ENCODE results near the gene OPRM1.
"Not testable (repeated sequence)": the region's sequence is repeated elsewhere in the genome, so short reads cannot be mapped to it uniquely, and the experiment has no call there.

OPRM1 gene

GRCh38 chr6:154156135-154156896 lies 117.3 kb downstream of the OPRM1 start:
- peak; percentile 66 for DNase-seq

DNA sequence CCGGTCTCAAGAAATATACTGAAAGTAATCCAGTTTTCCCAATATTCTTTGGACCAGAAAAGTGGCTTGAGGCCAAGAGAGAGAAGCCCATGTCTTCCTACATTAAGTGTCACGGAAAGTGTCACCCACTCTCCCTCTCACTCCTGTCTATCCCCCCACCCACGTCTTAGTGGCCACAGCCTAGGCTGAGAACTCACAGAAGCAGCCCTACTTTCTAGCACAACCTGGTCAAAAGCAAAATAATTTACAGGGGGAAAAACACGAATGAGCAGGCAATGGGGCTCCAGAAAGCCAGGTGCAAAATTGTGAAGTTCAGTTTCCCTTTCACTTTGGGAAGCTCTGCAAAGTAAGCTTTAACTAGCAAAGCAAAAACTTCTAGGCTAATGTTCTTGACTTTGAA lies 118.0 kb downstream of the OPRM1 start:
- DNase-seq = no peak

DNA sequence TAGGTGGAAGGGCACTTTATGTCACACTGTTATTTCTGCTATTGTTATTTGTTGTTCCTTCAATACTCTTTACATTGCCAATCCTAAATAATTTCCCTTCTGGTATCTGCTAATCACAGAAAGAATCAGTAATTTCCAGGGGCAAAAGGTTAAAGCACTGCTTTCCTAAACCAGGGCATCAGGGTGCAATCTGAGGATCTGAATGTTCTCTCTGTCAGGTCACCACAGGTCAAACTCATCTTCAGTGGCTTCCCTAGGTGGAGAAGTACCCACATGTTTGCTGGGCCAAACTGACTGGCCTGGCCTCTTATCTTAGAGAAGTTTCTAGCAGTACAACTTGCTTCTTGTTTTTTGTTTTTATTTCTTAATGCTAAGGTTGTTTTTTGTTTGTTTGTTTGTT lies 118.7 kb downstream of the OPRM1 start:
- DNase-seq = no peak

- no peak for DNase-seq
Measured at GRCh38 chr6:154159126-154159525, 120.1 kb downstream of the OPRM1 start.

DNA sequence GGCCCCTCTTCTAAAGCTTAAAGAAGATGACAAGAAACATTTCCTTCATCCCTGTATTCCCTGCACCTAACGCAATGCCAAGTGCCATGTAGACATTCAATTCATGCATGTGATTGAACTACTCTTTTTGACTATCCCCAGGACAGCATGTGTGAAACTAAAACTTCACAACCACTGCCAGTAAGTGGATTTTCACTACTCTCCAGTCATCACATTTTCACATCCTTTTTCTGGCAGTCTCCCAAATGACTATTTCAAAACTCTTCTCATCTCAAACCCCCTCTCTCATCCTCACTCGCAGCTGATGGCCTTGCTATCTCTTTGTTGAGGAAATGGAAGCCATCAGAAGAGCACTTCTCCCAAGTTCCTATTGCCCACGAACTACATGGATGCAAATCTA lies 122.6 kb downstream of the OPRM1 start:
- DNase-seq = no peak

- DNase-seq = no peak
Measured at GRCh38 chr6:154164397-154164796, 125.4 kb downstream of the OPRM1 start.

DNA sequence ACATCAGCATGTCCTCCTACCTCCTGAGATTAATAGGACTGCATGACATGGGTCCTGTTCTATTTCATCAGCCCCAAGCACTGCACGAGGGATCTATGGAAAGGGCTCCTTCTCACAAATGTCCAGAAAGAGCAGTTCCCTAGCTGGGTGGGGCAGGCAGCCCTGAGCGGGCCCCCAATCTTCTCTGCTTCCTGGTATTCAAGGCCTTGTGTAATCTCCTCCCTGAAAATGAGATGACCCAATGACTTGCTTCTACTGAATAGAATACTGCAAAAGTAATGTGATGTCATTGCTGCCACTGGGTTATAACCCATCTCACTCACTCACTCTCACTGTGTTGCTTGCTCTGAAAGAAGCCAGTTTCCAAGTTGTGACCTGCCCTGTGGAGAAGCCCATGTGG lies 126.4 kb downstream of the OPRM1 start:
- DNase-seq = no peak

- DNase-seq = no peak
Measured at GRCh38 chr6:154166140-154166539, 127.1 kb downstream of the OPRM1 start.

GRCh38 chr6:154167126-154167525 lies 128.1 kb downstream of the OPRM1 start:
- no peak for DNase-seq

GRCh38 chr6:154169193-154169847 lies 130.3 kb downstream of the OPRM1 start:
- DNase-seq = no peak

DNA sequence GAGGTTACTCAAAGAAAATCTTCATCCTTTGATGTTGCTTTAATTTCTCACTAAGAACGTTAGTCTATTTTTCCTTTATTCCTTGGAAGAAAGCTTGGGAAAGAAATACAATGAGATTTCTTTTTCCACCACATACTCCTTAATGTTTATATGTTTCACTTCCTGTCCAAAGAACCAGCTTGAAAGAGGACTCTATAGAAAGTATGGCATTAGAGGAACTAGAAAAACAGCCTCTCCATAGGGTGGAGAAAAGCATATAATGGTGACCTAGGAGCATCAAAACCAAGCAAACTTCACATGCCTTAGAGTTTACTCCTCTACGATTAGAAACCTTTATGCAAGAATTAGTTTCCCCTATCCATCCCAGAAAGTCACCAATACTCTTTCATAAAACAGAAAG lies 131.1 kb downstream of the OPRM1 start:
- no peak for DNase-seq

GRCh38 chr6:154172393-154172792 lies 133.4 kb downstream of the OPRM1 start:
- not testable (repeated sequence) for DNase-seq

DNA sequence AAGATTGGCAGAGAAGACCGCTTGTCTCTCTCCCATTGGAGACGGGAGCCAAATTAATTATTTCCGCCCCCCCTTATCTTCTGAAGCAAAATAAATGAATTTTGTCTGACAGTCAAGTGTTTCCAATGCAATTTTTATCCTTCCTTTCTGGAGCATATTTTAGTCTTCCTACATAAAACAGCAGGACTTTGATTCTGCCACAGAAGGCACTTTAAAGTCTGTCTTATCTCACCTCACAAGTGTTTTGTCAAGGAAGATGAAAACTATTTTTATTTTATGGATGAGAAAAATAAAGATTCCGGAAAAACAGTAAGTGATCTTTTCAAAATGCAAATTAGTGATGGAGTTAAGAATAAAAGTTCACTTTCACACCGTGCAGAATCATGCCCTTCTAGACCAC lies 140.4 kb downstream of the OPRM1 start:
- no peak for DNase-seq

DNA sequence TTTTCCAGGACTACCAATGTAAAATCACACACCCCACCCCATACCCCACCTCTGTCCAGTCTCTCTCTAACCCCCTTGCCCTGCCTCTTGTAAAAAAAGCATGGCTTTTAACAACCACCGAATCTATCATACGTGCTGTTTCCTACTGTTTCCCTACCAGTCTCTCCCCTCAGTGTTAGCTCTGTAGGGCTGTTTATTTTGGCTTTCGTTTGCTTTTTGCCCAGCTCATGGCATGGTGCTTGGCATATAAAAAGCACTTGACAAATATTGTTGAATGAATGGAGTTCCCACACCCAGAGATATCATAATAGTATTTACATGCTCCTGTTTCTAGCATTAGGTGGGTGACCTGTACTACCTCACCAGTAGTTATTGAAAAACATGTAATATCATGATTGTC lies 148.2 kb downstream of the OPRM1 start:
- no peak for DNase-seq

GRCh38 chr6:154187714-154188113 lies 148.7 kb downstream of the OPRM1 start:
- DNase-seq = no peak

- DNase-seq = no peak
Measured at GRCh38 chr6:154196333-154196885, 157.4 kb downstream of the OPRM1 start.

DNA sequence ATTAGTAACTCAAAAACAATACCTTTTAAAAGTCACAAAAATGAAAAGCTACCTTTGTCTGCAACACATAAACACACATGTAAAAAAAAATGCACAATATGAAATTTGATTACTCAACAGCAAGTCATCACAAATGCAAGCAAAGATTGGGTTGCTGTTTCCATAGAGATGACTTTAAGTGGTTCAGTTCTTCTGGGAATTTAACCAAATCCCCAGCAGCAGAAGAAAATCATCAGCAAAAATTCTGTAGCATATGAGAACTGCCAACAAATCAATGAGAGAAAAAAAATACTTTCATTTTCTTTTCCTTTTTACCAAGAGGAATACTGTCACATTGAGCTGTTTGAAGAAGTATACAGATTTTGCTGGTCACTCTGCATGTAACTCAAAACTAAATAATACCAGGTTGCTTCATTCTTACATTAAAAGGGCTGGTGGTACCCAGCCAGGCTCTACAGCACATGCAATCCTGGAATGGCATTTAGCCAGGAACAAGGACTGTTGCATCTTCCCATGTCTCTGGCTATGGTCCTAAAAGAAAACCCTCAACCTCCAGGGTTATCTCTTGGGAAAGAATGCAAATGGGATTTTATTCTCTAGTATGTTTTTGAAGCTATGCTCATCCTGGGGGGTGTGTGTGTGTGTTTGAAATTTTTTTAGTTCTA lies 158.3 kb downstream of the OPRM1 start:
- no peak for DNase-seq

- DNase-seq = not testable (repeated sequence)
Measured at GRCh38 chr6:154201688-154202087, 162.6 kb downstream of the OPRM1 start.

- DNase-seq = no peak
Measured at GRCh38 chr6:154202339-154202738, 163.3 kb downstream of the OPRM1 start.

- DNase-seq = no peak
Measured at GRCh38 chr6:154202958-154203357, 163.9 kb downstream of the OPRM1 start.

- DNase-seq = no peak
Measured at GRCh38 chr6:154206141-154206540, 167.1 kb downstream of the OPRM1 start.

DNA sequence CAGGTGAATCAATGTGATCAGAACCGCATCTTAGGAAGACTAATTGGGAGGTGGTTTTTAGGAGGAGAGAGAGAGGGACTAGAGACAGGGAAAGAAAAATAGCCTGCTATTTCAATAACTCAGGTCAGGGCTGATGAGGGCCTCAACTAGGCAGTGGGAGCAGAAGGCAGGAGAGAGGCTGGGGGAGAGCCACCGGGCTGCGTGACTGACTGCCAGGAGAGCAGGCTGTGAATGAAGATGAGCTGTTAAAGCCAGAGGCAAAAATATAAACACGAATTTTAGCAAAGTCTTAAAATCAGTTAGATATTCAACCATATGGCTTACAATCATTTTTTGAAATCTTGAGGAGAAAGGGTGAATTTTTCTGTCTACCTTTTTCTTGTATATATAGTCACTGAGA lies 168.0 kb downstream of the OPRM1 start:
- DNase-seq = no peak

- no peak for DNase-seq
Measured at GRCh38 chr6:154209555-154209954, 170.5 kb downstream of the OPRM1 start.

DNA sequence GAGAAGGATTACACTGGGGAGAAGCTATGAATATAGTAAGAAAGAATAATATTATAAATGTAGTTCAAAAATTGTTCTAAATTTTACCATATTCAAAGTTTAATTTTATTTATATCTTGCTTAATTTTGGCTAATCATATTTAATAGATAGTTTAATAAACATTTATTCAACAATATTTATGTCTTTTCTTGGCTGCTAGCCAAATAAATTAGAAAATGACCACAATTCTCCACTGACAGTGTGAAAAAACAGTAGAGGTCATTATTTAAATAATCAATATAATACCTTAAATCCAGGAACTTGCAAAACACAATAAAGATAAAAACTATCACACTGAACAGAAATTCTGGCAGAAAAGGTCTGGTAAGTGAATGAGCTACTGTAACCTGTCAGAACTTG lies 171.6 kb downstream of the OPRM1 start:
- DNase-seq = no peak

All from activated T-cell treated with anti-CD3 and anti-CD28 coated beads, Interleukin-2, amount 50 U/mL, for 1 hour (primary cell).